ENCODE results near the gene S100A1. TPM values are rescaled to one million over a fixed set of nuclear protein-coding genes. Genes with fewer than 3 reads are reported as not detected.
"Not testable (repeated sequence)": the region's sequence is repeated elsewhere in the genome, so short reads cannot be mapped to it uniquely, and the experiment has no call there.

S100A1 gene
- total RNA-seq, 1 experiment from 2014 or later = not detected

DNA sequence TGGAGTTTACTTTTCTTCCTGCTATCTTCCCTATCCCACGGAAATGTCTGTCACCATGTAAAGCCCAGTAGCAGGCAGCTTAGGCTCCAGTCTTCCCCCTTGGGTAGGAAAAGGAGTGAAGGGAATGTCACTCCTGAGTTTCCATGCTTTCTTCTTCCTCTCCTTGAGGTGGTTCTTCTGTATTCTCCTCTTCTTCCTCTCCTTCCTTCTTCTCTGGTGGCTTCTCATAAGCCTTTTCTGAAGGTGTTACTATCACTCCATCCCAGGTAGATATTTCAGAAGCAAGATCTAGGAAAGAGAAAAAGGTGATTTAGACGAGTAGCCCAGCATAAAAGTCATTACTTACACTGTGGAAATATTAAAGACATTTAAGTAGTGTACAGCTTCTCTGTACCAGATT, 34.0 kb downstream of the S100A1 start:
- intact Hi-C loops (cut with micrococcal nuclease; ENCODE audit: unreplicated experiment) = no loop called here
- Mint-ChIP-seq H3K27me3 (ENCODE audit: unreplicated experiment) (no peaks in the 10 kb centered on the region), H3K4me3 (ENCODE audit: low read depth, unreplicated experiment) (no peak overlapping the region), H3K27ac (ENCODE audit: unreplicated experiment) (no peak overlapping the region), H3K4me1 (ENCODE audit: low read depth, unreplicated experiment) (peaks cover 8% of the 10 kb centered on the region), H3K36me3 (ENCODE audit: insufficient read depth, unreplicated experiment) (peaks cover 77% of the 10 kb centered on the region), H3K9me3 (ENCODE audit: low read depth, unreplicated experiment) (no peaks in the 10 kb centered on the region)
- TF ChIP-seq CTCF (IDR thresholded peaks at IDR 0.05; ENCODE audit: unreplicated experiment) = no peak
- TSS peak; percentile 34 for BruUV-seq (replicated peaks)
- no peak for DNase-seq
- CTCF ChIA-PET = no interaction called here

- no peak overlapping the region for H3K4me3 Mint-ChIP-seq (ENCODE audit: low read depth, unreplicated experiment)
- DNase-seq = no peak
- H3K36me3 Mint-ChIP-seq (ENCODE audit: insufficient read depth, unreplicated experiment) = peaks cover 76% of the 10 kb centered on the region
- H3K4me1 Mint-ChIP-seq (ENCODE audit: low read depth, unreplicated experiment) = peaks cover 8% of the 10 kb centered on the region
- CTCF ChIA-PET = interaction anchor here (0.7 kb wide), 1 partner anchor 20 kb away, joined by 3 read pairs; no protein-coding TSS in a partner anchor
- H3K27ac Mint-ChIP-seq (ENCODE audit: unreplicated experiment) = no peak overlapping the region
- no TSS peak for BruUV-seq (replicated peaks)
- intact Hi-C loops (cut with micrococcal nuclease; ENCODE audit: unreplicated experiment) = no loop called here
- no peaks in the 10 kb centered on the region for H3K27me3 Mint-ChIP-seq (ENCODE audit: unreplicated experiment)
- no peaks in the 10 kb centered on the region for H3K9me3 Mint-ChIP-seq (ENCODE audit: low read depth, unreplicated experiment)
- TF ChIP-seq CTCF (IDR thresholded peaks at IDR 0.05; ENCODE audit: unreplicated experiment) = no peak
Measured at GRCh38 chr1:153663211-153663610, 35.0 kb downstream of the S100A1 start.

- no peaks in the 10 kb centered on the region for H3K27me3 Mint-ChIP-seq (ENCODE audit: unreplicated experiment)
- H3K4me3 Mint-ChIP-seq (ENCODE audit: low read depth, unreplicated experiment) = no peak overlapping the region
- peaks cover 11% of the 10 kb centered on the region for H3K4me1 Mint-ChIP-seq (ENCODE audit: low read depth, unreplicated experiment)
- TF ChIP-seq CTCF (IDR thresholded peaks at IDR 0.05; ENCODE audit: unreplicated experiment) = no peak
- BruUV-seq (replicated peaks) = no TSS peak
- no peak overlapping the region for H3K27ac Mint-ChIP-seq (ENCODE audit: unreplicated experiment)
- peaks cover 43% of the 10 kb centered on the region for H3K36me3 Mint-ChIP-seq (ENCODE audit: insufficient read depth, unreplicated experiment)
- CTCF ChIA-PET = no interaction called here
- intact Hi-C loops (cut with micrococcal nuclease; ENCODE audit: unreplicated experiment) = no loop called here
- H3K9me3 Mint-ChIP-seq (ENCODE audit: low read depth, unreplicated experiment) = no peaks in the 10 kb centered on the region
- DNase-seq = no peak
Measured at GRCh38 chr1:153667439-153667838, 39.2 kb downstream of the S100A1 start.

GRCh38 chr1:153668672-153669071, 40.4 kb downstream of the S100A1 start:
- intact Hi-C loops (cut with micrococcal nuclease; ENCODE audit: unreplicated experiment); DNase-seq; BruUV-seq (replicated peaks); H3K27me3 Mint-ChIP-seq (ENCODE audit: unreplicated experiment); CTCF ChIA-PET; H3K9me3 Mint-ChIP-seq (ENCODE audit: low read depth, unreplicated experiment): not testable (repeated sequence)
- Mint-ChIP-seq H3K4me3 (ENCODE audit: low read depth, unreplicated experiment) (peak overlapping the region; percentile 4), H3K36me3 (ENCODE audit: insufficient read depth, unreplicated experiment) (peaks cover 31% of the 10 kb centered on the region), H3K27ac (ENCODE audit: unreplicated experiment) (peak overlapping the region; percentile 50), H3K4me1 (ENCODE audit: low read depth, unreplicated experiment) (peaks cover 11% of the 10 kb centered on the region)

- no peak overlapping the region for H3K4me3 Mint-ChIP-seq (ENCODE audit: low read depth, unreplicated experiment)
- TF ChIP-seq CTCF (IDR thresholded peaks at IDR 0.05; ENCODE audit: unreplicated experiment) = no peak
- H3K36me3 Mint-ChIP-seq (ENCODE audit: insufficient read depth, unreplicated experiment) = peaks cover 22% of the 10 kb centered on the region
Measured at GRCh38 chr1:153669606-153670005, 41.4 kb downstream of the S100A1 start.

More at GRCh38 chr1:153669606-153670005, 41.4 kb downstream of the S100A1 start:
- no peaks in the 10 kb centered on the region for H3K9me3 Mint-ChIP-seq (ENCODE audit: low read depth, unreplicated experiment)
- H3K27ac Mint-ChIP-seq (ENCODE audit: unreplicated experiment) = no peak overlapping the region
- no peaks in the 10 kb centered on the region for H3K27me3 Mint-ChIP-seq (ENCODE audit: unreplicated experiment)
- BruUV-seq (replicated peaks) = no TSS peak
- no peak for DNase-seq
- CTCF ChIA-PET = no interaction called here
- intact Hi-C loops (cut with micrococcal nuclease; ENCODE audit: unreplicated experiment) = loop anchor here (5.0 kb wide), 2 partner anchors 97 to 157 kb away; no protein-coding TSS in a partner anchor
- H3K4me1 Mint-ChIP-seq (ENCODE audit: low read depth, unreplicated experiment) = peaks cover 11% of the 10 kb centered on the region
